Upper lobe of left lung (tissue), 6 donors: Measurements from ENCODE around the gene NAA35. TPM values are rescaled to one million over a fixed set of nuclear protein-coding genes. Genes with fewer than 3 reads are reported as not detected.

Experiments
- ATAC-seq, 2 donors: fragments of 200-7000 bp; cut with Tn5 transposase; one replicate each; pipeline ENCODE4 v1.9.1; 2022; ENCODE audit warnings: mild to moderate bottlenecking in 2 of 2, moderate library complexity in 2 of 2; ENCODE audit not compliant: low FRiP score in 2 of 2
- DNase-seq, 2 donors: peaks; one replicate each; pipeline ENCODE4 v3.0.0-alpha.2; 2019 to 2020
- H3K27ac ChIP-seq, 4 donors: fragments of 200-600 bp; sonication (generic); one replicate each; pipeline ENCODE4 v1.5.1; 2016 to 2019
- H3K27me3 ChIP-seq, 4 donors: fragments of 200-600 bp; sonication (generic); one replicate each; pipeline ENCODE4 v1.5.1; 2017 to 2019
- H3K36me3 ChIP-seq, 4 donors: fragments of 200-600 bp; sonication (generic); one replicate each; pipeline ENCODE4 v1.5.1; 2016 to 2019
- H3K4me1 ChIP-seq, 4 donors: fragments of 200-600 bp; sonication (generic); one replicate each; pipeline ENCODE4 v1.5.1; 2018 to 2019
- H3K4me3 ChIP-seq, 4 donors: fragments of 200-600 bp; sonication (generic); one replicate each; pipeline ENCODE4 v1.5.1; 2017 to 2019; ENCODE audit warnings: mild to moderate bottlenecking in 2 of 4, moderate library complexity in 1 of 4
- H3K9me3 ChIP-seq, 4 donors: fragments of 200-600 bp; sonication (generic); one replicate each; pipeline ENCODE4 v1.5.1; 2018 to 2019
- CTCF ChIP-seq, 6 experiments: fragments of 450-650 bp in 4 of 6; fragments of 200-600 bp in 2 of 6; sonication (generic) in 2 of 6; IDR thresholded peaks; one replicate each; pipeline ENCODE4 v1.5.1; 2016 to 2019; ENCODE audit warnings: antibody characterized with exemption in 6 of 6
- EP300 ChIP-seq, 4 donors: sonication (generic); formaldehyde crosslinking; IDR thresholded peaks; one replicate each; pipeline ENCODE4 v1.5.1; 2017; ENCODE audit warnings: antibody characterized with exemption in 4 of 4, control low read depth in 2 of 4
- POLR2A ChIP-seq, 4 donors: fragments of 450-650 bp; IDR thresholded peaks; one replicate each; pipeline ENCODE4 v1.5.1; 2016 to 2017; ENCODE audit warnings: antibody characterized with exemption in 4 of 4, mild to moderate bottlenecking in 2 of 4
- POLR2AphosphoS5 ChIP-seq, 2 donors: sonication (generic); formaldehyde crosslinking; IDR thresholded peaks; one replicate each; pipeline ENCODE4 v1.5.1; 2017; ENCODE audit warnings: antibody characterized with exemption in 2 of 2
- WGBS, 2 donors: methylation state at CpG; one replicate each; pipeline ENCODE4 v1.1.5; 2017 to 2018; 5-methylcytosine and 5-hydroxymethylcytosine counted together
- total RNA-seq, 6 donors: library from RNA; depleted of rRNA in 4 of 6; stranded (reverse); fragments of >200 nt in 4 of 6; gene quantifications; one replicate each; pipeline versions ENCODE4 v1.1.0 to v1.2.1, GENCODE V29; 2016 to 2021
- donor health status: DM: no; HTN: no; CAD: no; lungs with moderate emphysema.
- donor health status: DM: no; HTN: yes; CAD: no; lungs with severe emphysema.

The NAA35 gene
- total RNA-seq, 6 donors from 2014 or later = 9.1 to 25.4 (median 15.5) TPM

- no peak for DNase-seq
- Histone ChIP-seq H3K27me3 (no peaks in the 10 kb centered on the region), H3K4me3 (no peak overlapping the region), H3K4me1 (peaks cover 0 to 5% (median 0%) of the 10 kb centered on the region in 4 donors), H3K36me3 (peaks cover 0 to 20% (median 2%) of the 10 kb centered on the region in 4 donors), H3K9me3 (no peaks in the 10 kb centered on the region), H3K27ac (no peak overlapping the region)
- 78 to 80% methylated on average over 4 of the region's 4 CpGs for WGBS, 2 donors
- ATAC-seq = no peak
- no peak for TF ChIP-seq EP300 (IDR thresholded peaks at IDR 0.05)
- no peak for TF ChIP-seq CTCF (IDR thresholded peaks at IDR 0.05)
- no peak for TF ChIP-seq POLR2AphosphoS5 (IDR thresholded peaks at IDR 0.05)
- TF ChIP-seq POLR2A (IDR thresholded peaks at IDR 0.05) = no peak
Observed at GRCh38 chr9:85949586-85950335, 8.8 kb downstream of the NAA35 start.

GRCh38 chr9:85959955-85960354 lies 19.0 kb downstream of the NAA35 start:
- DNase-seq (no peak), ATAC-seq (no peak)
- H3K27me3 ChIP-seq = no peaks in the 10 kb centered on the region
- no peak overlapping the region for H3K27ac ChIP-seq
- 88 to 93% methylated on average over 3 of the region's 3 CpGs for WGBS, 2 donors
- H3K4me3 ChIP-seq = no peak overlapping the region
- peaks cover 0 to 45% (median 6%) of the 10 kb centered on the region in 4 donors for H3K36me3 ChIP-seq
- peaks cover 0 to 4% (median 0%) of the 10 kb centered on the region in 4 donors for H3K4me1 ChIP-seq
- no peaks in the 10 kb centered on the region for H3K9me3 ChIP-seq
- TF ChIP-seq EP300 (IDR thresholded peaks at IDR 0.05) (no peak), POLR2A (IDR thresholded peaks at IDR 0.05) (no peak), CTCF (IDR thresholded peaks at IDR 0.05) (no peak), POLR2AphosphoS5 (IDR thresholded peaks at IDR 0.05) (no peak)

GRCh38 chr9:85960688-85961093 lies 19.7 kb downstream of the NAA35 start:
- Histone ChIP-seq H3K27me3 (no peaks in the 10 kb centered on the region), H3K4me3 (no peak overlapping the region), H3K4me1 (peaks cover 0 to 4% (median 0%) of the 10 kb centered on the region in 4 donors), H3K36me3 (peaks cover 0 to 52% (median 13%) of the 10 kb centered on the region in 4 donors), H3K27ac (no peak overlapping the region), H3K9me3 (no peaks in the 10 kb centered on the region)
- TF ChIP-seq CTCF (IDR thresholded peaks at IDR 0.05) = no peak
- TF ChIP-seq POLR2A (IDR thresholded peaks at IDR 0.05) = no peak
- no peak for TF ChIP-seq POLR2AphosphoS5 (IDR thresholded peaks at IDR 0.05)
- no peak for TF ChIP-seq EP300 (IDR thresholded peaks at IDR 0.05)
- DNase-seq = no peak
- 55 to 63% methylated on average over 3 of the region's 3 CpGs for WGBS, 2 donors
- no peak for ATAC-seq

GRCh38 chr9:85964526-85964925 lies 23.6 kb downstream of the NAA35 start:
- H3K27ac ChIP-seq = no peak overlapping the region
- WGBS, 2 donors = 88% methylated on average over 3 of the region's 3 CpGs
- H3K4me1 ChIP-seq = peaks cover 0 to 4% (median 0%) of the 10 kb centered on the region in 4 donors
- H3K9me3 ChIP-seq = no peaks in the 10 kb centered on the region
- ATAC-seq (no peak), DNase-seq (no peak)
- peaks cover 0 to 63% (median 18%) of the 10 kb centered on the region in 4 donors for H3K36me3 ChIP-seq
- H3K4me3 ChIP-seq = no peak overlapping the region
- no peaks in the 10 kb centered on the region for H3K27me3 ChIP-seq
- TF ChIP-seq EP300 (IDR thresholded peaks at IDR 0.05) (no peak), POLR2A (IDR thresholded peaks at IDR 0.05) (no peak), POLR2AphosphoS5 (IDR thresholded peaks at IDR 0.05) (no peak), CTCF (IDR thresholded peaks at IDR 0.05) (no peak)
